Trophoblast cell (in vitro differentiated cells and primary cell): Measurements from ENCODE around the gene SPA17. TPM values are rescaled to one million over a fixed set of nuclear protein-coding genes. Genes with fewer than 3 reads are reported as not detected.

Experiments used
- DNase-seq, 2 donors: peaks; one replicate each; pipeline ENCODE4 v3.0.0-alpha.2; 2016
- H2AFZ ChIP-seq: 2 replicates; pipeline ENCODE4 v1.6.1; 2013; ENCODE audit warnings: low read length, moderate library complexity, mild to moderate bottlenecking; ENCODE audit not compliant: insufficient read depth, poor library complexity
- H2AK5ac ChIP-seq: 2 replicates; pipeline ENCODE4 v1.6.1; 2013; ENCODE audit warnings: mild to moderate bottlenecking, low read length
- H2BK120ac ChIP-seq: 2 replicates; pipeline ENCODE4 v1.6.1; 2013; ENCODE audit warnings: low read length, mild to moderate bottlenecking, moderate library complexity; ENCODE audit not compliant: insufficient read depth, poor library complexity
- H2BK12ac ChIP-seq: 2 replicates; pipeline ENCODE4 v1.6.1; 2013; ENCODE audit warnings: mild to moderate bottlenecking, low read length, moderate library complexity
- H2BK5ac ChIP-seq: 2 replicates; pipeline ENCODE4 v1.6.1; 2013; ENCODE audit warnings: low read length, low read depth, moderate library complexity, mild to moderate bottlenecking; ENCODE audit not compliant: poor library complexity
- H3K14ac ChIP-seq: 2 replicates; pipeline ENCODE4 v1.6.1; 2013; ENCODE audit warnings: mild to moderate bottlenecking, low read length
- H3K18ac ChIP-seq: 2 replicates; pipeline ENCODE4 v1.6.1; 2013; ENCODE audit warnings: mild to moderate bottlenecking, low read length
- H3K23ac ChIP-seq: 2 replicates; pipeline ENCODE4 v1.6.1; 2013; ENCODE audit warnings: low read length
- H3K27ac ChIP-seq: 2 replicates; pipeline ENCODE4 v1.5.1; 2013; ENCODE audit warnings: low read depth, mild to moderate bottlenecking, inconsistent platforms, low read length, moderate library complexity
- H3K27me3 ChIP-seq: 2 replicates; pipeline ENCODE4 v1.6.1; 2013; ENCODE audit warnings: inconsistent platforms, mild to moderate bottlenecking, low read length, moderate library complexity; ENCODE audit not compliant: insufficient read depth
- H3K36me3 ChIP-seq, 2 experiments: 1 replicate in 1 of 2; 2 replicates in 1 of 2; pipeline ENCODE4 v1.6.1; 2013; ENCODE audit warnings: low read length in 2 of 2, mild to moderate bottlenecking in 2 of 2, moderate library complexity in 1 of 2; ENCODE audit not compliant: insufficient read depth in 2 of 2, control insufficient read depth in 1 of 2
- H3K4ac ChIP-seq: 2 replicates; pipeline ENCODE4 v1.6.1; 2013; ENCODE audit warnings: low read depth, mild to moderate bottlenecking, low read length, moderate library complexity
- H3K4me1 ChIP-seq, 2 experiments: 1 replicate in 1 of 2; 2 replicates in 1 of 2; pipeline ENCODE4 v1.6.1; 2013; ENCODE audit warnings: low read length in 2 of 2, mild to moderate bottlenecking in 2 of 2, moderate library complexity in 1 of 2; ENCODE audit not compliant: insufficient read depth in 2 of 2, control insufficient read depth in 1 of 2
- H3K4me2 ChIP-seq: 2 replicates; pipeline ENCODE4 v1.6.1; 2013; ENCODE audit warnings: inconsistent platforms, mild to moderate bottlenecking, low read length, moderate library complexity
- H3K4me3 ChIP-seq: 2 replicates; pipeline ENCODE4 v1.5.1; 2013; ENCODE audit warnings: mild to moderate bottlenecking, low read depth, low read length, inconsistent platforms
- H3K79me1 ChIP-seq: one replicate; pipeline ENCODE4 v1.6.1; 2013; ENCODE audit warnings: low read length
- H3K79me2 ChIP-seq: 2 replicates; pipeline ENCODE4 v1.6.1; 2013; ENCODE audit warnings: low read length, mild to moderate bottlenecking; ENCODE audit not compliant: control insufficient read depth, insufficient read depth, poor library complexity
- H3K9ac ChIP-seq: 2 replicates; pipeline ENCODE4 v1.6.1; 2013; ENCODE audit warnings: mild to moderate bottlenecking, low read length
- H3K9me3 ChIP-seq: 2 replicates; pipeline ENCODE4 v1.6.1; 2013; ENCODE audit warnings: low read depth, mild to moderate bottlenecking, control low read depth, inconsistent platforms, low read length; ENCODE audit not compliant: insufficient read depth
- H4K12ac ChIP-seq: 2 replicates; pipeline ENCODE4 v1.6.1; 2013; ENCODE audit warnings: low read depth, mild to moderate bottlenecking, low read length, moderate library complexity
- H4K8ac ChIP-seq: 2 replicates; pipeline ENCODE4 v1.6.1; 2013; ENCODE audit warnings: low read depth, mild to moderate bottlenecking, low read length, moderate library complexity
- H4K91ac ChIP-seq: one replicate; pipeline ENCODE4 v1.6.1; 2013; ENCODE audit warnings: low read depth, mild to moderate bottlenecking, low read length, moderate library complexity
- WGBS: extraction: QIAGEN DNeasy Blood & Tissue Kit; methylation state at CpG from one replicate; pipeline ENCODE4 v1.1.7; 2013; ENCODE audit warnings: missing lambda C conversion rate; ENCODE audit not compliant: insufficient read length, insufficient coverage; ENCODE audit errors: extremely low coverage; 5-methylcytosine and 5-hydroxymethylcytosine counted together
- polyA plus RNA-seq: library from polyadenylated mRNA; stranded (reverse); fragments of 200-250 nt; gene quantifications from 2 replicates; pipeline ENCODE4 v1.2.3, GENCODE V29; 2013

Gene SPA17
- polyA plus RNA-seq = 8.8 and 10.8 TPM in 2 replicates

DNA sequence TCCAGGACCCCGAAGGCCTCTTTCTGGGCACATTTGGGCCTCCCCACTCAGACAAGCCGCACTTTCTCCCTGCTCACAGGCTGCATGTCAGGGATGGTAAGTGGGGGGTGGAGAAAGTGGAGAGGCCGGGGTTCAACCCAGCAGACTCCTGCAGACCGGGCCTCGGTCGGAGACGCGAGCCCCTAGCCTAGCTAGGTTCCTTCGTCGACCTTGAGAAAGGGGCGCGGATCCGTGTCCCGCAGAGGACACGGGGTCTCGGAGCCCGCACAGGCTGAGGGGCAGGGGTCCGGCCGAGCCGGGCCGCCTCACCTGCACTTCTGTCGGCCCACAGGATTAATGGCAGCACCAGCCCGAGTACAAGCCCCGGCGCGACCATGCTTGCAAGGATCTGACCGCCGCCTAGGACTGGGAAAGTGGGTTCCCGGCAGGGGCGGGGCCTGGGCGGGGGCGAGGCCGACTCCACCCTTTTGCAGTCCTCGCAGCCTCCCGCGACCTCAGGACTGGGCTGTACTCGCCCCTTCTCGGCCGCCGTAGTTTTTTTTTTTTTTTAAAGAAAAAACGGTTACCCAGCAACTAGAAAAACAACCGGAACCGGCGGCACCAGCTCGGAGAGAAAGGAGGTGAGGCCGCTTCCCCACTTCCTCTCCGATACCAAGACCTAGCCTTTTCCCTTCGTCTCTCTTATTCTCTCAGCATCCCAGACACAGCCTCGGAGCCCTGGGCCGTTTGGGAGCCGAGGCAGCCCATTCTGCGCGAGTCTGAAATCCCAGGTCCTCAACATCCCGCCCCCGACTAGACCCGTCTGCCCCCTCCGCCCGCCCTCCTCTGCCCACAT lies at the start of gene SPA17, which contains the start of gene SIAE:
SPA17 (plus strand) TSS at position 572 of the 835 bp plus-strand sequence. CDS start 1,361 bp downstream, outside the sequence.
SIAE (minus strand) TSS at position 407 of the 835 bp plus-strand sequence; CDS start at position 376, 31 bp downstream.
- peak within 1 kb of the TSS; percentile 95 for H2AFZ ChIP-seq
- peak within 1 kb of the TSS; percentile 86 for H3K14ac ChIP-seq
- H3K9me3 ChIP-seq = no peaks in the 10 kb centered on the region
- peak within 1 kb of the TSS; percentile 66 for H4K91ac ChIP-seq
- H2AK5ac ChIP-seq = no peak within 1 kb of the TSS
- H4K12ac ChIP-seq = peak within 1 kb of the TSS; percentile 67
- peak; percentile 84 to 95 for DNase-seq
- H3K79me1 ChIP-seq = peaks cover 2% of the 10 kb centered on the region
- peak within 1 kb of the TSS; percentile 93 for H2BK120ac ChIP-seq
- no peak within 1 kb of the TSS for H3K23ac ChIP-seq
- H3K18ac ChIP-seq = peak within 1 kb of the TSS; percentile 82
- H3K4me3 ChIP-seq = peak within 1 kb of the TSS; percentile 86
- peak within 1 kb of the TSS; percentile 80 for H3K9ac ChIP-seq
- peak within 1 kb of the TSS; percentile 21 for H3K4ac ChIP-seq
- peaks cover 2% of the 10 kb centered on the region for H3K79me2 ChIP-seq
- peaks cover 0 to 6% of the 10 kb centered on the region in 2 experiments for H3K4me1 ChIP-seq
- no CpG with 5 or more reads among the region's 58 CpGs for WGBS
- H3K4me2 ChIP-seq = peak within 1 kb of the TSS; percentile 87
- no peaks in the 10 kb centered on the region for H3K27me3 ChIP-seq
- H3K36me3 ChIP-seq = no peaks in the 10 kb centered on the region
- H3K27ac ChIP-seq = no peak within 1 kb of the TSS
- peak within 1 kb of the TSS; percentile 93 for H4K8ac ChIP-seq
- no peak within 1 kb of the TSS for H2BK12ac ChIP-seq
- H2BK5ac ChIP-seq = no peak within 1 kb of the TSS

DNA sequence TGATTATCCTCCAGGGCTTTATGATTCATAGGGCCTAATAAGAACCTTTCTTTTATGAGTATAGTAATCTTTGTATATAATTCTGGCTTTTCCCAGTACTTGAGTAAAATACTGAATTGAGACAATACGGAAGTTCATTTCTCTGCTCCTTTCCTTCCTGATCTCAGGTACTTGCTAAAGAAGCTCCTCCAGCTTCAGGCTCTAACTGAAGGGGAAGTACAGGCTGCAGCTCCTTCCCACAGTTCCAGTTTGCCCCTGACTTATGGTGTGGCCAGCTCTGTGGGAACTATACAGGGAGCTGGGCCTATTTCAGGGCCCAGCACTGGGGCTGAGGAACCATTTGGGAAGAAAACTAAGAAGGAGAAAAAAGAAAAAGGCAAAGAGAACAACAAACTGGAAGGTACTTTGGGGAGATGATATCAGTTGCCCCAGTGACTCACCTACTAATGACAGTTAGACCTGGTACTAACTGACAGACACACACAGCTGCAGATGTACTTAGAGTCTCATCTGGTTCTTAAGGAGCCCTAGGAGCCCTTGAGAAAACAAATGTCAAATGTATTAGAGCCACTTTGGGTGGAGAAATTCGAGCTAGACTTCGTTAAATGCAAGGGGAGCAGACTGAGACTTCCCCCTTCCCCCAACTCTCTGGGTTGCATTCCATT lies 48.1 kb upstream of the SPA17 start:
- Histone ChIP-seq H3K18ac (no peak overlapping the region), H3K4ac (no peak overlapping the region), H3K14ac (no peak overlapping the region), H3K9me3 (no peaks in the 10 kb centered on the region), H4K8ac (no peak overlapping the region), H3K9ac (no peak overlapping the region), H3K79me2 (peaks cover 5% of the 10 kb centered on the region), H3K23ac (no peak overlapping the region), H3K4me2 (no peak overlapping the region), H4K12ac (no peak overlapping the region), H2BK120ac (no peak overlapping the region), H2AK5ac (no peak overlapping the region), H3K27ac (no peak overlapping the region), H2AFZ (no peak overlapping the region), H3K27me3 (no peaks in the 10 kb centered on the region), H3K4me1 (peaks cover 0 to 2% of the 10 kb centered on the region in 2 experiments), H2BK12ac (no peak overlapping the region), H3K4me3 (no peak overlapping the region), H2BK5ac (no peak overlapping the region), H4K91ac (no peak overlapping the region), H3K79me1 (peaks cover 7% of the 10 kb centered on the region), H3K36me3 (peaks cover 8 to 26% of the 10 kb centered on the region in 2 experiments)
- WGBS = no CpG with 5 or more reads among the region's 3 CpGs
- DNase-seq = no peak

DNA sequence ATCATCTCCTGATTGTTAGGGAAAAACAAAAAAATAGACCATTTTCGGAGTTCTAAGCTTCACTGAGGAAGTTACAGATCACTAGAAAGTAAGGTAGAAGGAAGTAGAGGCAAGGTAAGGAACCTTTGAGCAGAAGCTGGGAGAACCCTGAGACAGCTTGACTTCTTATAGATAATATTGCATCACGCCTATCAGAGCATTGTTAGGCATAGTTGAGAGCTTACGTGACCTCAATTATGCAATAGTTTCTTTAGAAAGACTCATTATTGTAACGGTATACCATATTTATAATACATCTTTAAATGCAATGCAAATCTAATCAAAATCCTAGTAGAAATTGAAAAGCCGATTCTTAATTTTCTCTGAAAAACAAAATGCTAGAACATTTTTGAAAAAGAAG lies 46.2 kb upstream of the SPA17 start:
- peak in 1 of 2 donors; percentile 48 for DNase-seq
- Histone ChIP-seq H3K9me3 (no peaks in the 10 kb centered on the region), H3K4me3 (no peak overlapping the region), H4K91ac (no peak overlapping the region), H3K4me2 (no peak overlapping the region), H3K18ac (no peak overlapping the region), H2BK120ac (no peak overlapping the region), H3K9ac (no peak overlapping the region), H2AFZ (no peak overlapping the region), H3K79me2 (peaks cover 5% of the 10 kb centered on the region), H3K27ac (no peak overlapping the region), H3K27me3 (no peaks in the 10 kb centered on the region), H2AK5ac (no peak overlapping the region), H4K8ac (no peak overlapping the region), H3K79me1 (peaks cover 5% of the 10 kb centered on the region), H4K12ac (no peak overlapping the region), H3K36me3 (peaks cover 21 to 41% of the 10 kb centered on the region in 2 experiments), H3K4ac (no peak overlapping the region), H2BK12ac (no peak overlapping the region), H3K14ac (no peak overlapping the region), H3K4me1 (peaks cover 0 to 2% of the 10 kb centered on the region in 2 experiments), H2BK5ac (no peak overlapping the region), H3K23ac (no peak overlapping the region)
- no CpG with 5 or more reads among the region's 5 CpGs for WGBS

DNA sequence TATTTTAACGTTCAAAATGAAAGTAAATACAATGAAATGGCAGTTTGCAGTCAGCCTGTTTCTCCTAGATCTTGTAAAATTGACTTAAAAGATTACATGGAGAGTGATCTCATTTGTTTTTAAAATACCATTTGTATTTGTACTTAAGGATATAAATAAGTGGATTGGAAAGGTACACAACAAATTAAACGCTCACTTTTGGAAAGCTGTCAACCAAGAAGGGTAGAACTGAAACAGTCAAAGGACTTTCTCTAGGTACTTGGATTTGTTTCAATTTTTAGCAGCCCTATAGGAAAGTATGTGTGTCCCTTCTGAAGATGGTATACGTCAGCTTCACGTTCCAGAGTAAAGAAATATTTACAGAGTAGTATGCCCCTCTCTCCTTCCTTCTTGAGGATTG lies 43.7 kb upstream of the SPA17 start:
- Histone ChIP-seq H2BK120ac (no peak overlapping the region), H3K27me3 (no peaks in the 10 kb centered on the region), H2BK5ac (no peak overlapping the region), H3K23ac (no peak overlapping the region), H4K91ac (no peak overlapping the region), H2AFZ (no peak overlapping the region), H3K27ac (no peak overlapping the region), H4K8ac (no peak overlapping the region), H3K4me1 (no peaks in the 10 kb centered on the region), H3K4me3 (no peak overlapping the region), H3K79me2 (no peaks in the 10 kb centered on the region), H3K18ac (no peak overlapping the region), H3K36me3 (peaks cover 20 to 46% of the 10 kb centered on the region in 2 experiments), H3K9me3 (no peaks in the 10 kb centered on the region), H4K12ac (no peak overlapping the region), H2BK12ac (no peak overlapping the region), H3K9ac (no peak overlapping the region), H2AK5ac (no peak overlapping the region), H3K4me2 (no peak overlapping the region), H3K79me1 (no peaks in the 10 kb centered on the region), H3K4ac (no peak overlapping the region), H3K14ac (no peak overlapping the region)
- no CpG with 5 or more reads among the region's 4 CpGs for WGBS
- DNase-seq = no peak
